Mucosa of gallbladder (tissue), 1 donor: ENCODE results near the gene BBS9. TPM values are rescaled to one million over a fixed set of nuclear protein-coding genes. Genes with fewer than 3 reads are reported as not detected.

Experiments used
- DNase-seq: peaks from one replicate; pipeline ENCODE4 v3.0.0-alpha.2; 2020; ENCODE audit warnings: low spot score
- total RNA-seq: library from RNA; stranded (reverse); gene quantifications from one replicate; pipeline ENCODE4 v1.2.1, GENCODE V29; 2021
- donor health status: DM: no; HTN: no; CAD: no.

The BBS9 gene
- total RNA-seq, 1 donor from 2014 or later, result 24.3 TPM

DNA sequence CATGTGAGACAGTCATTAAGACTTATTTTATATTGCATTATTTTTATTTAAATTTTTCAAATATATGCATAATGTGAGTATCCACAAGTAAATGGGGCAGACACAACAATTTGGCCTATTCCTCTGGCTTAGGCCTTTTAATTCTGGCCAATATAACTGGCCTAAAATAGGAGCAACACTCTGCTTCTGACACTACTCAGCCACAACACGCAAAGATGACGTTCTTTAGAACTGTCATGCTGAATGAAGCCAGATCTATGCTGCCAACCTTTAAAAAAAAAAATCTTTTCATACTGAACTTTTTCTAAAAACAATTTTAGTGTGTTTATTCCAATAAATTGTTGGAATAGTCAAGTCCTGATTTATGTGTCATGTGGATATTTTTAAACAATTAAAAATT lies 421.0 kb downstream of the BBS9 start:
- no peak for DNase-seq

DNA sequence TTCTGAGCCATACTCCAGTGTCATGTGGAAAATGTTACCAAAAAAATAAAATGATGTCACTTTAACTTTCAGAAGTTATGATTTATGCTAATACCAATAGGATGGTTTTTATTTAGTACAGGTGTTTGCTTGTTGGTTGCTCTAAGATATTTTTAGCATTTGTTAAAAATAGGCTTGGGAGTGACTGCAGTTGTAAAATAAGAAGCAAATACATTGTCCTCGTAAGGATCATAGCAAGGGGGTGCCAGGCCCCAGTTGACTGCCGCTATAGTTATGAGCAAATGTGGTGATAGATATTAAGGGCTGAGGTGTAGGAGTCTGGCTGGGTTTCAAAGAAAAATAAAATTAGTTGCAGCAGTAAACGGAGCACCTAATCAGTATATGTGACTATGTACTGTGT lies 421.6 kb downstream of the BBS9 start:
- DNase-seq, result no peak

DNA sequence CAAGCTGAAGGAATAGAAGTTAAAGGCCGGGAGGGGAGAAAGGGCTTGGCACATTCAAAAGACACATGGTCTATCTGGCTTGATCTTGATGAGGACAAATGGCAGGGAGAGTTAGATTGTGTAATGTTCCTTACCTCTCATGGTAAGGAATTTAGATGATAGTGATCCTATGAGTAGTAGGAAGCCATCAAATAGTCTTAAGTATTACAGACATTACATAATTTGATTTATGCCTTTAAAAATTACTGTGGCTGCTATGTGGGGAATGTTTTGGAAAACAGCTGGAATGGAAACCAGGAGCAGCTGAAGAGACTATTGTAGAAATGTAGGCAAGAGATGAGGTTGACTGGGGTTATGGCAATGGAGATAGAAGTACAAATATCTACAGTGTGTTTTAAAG lies 424.7 kb downstream of the BBS9 start:
- no peak for DNase-seq

DNA sequence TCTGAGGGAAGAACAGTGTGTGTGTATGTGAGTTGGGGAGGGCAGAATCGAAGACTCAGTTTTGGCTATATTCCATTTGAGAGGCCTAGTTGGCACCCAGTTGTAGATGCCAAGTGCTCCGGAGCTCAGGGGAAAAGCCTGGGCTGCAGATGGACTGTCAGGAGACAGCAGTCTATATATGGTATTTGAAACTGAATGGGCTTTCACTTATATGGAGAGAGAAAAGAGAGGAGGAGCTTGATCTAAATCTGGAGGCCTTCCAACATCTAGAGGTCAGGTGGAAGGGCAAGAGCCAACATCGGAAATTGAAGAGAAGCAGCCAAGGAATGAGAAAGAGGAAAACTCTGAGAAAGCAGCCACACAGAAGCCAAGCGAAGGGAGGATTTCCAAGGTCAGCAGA lies 425.2 kb downstream of the BBS9 start:
- no peak for DNase-seq

DNA sequence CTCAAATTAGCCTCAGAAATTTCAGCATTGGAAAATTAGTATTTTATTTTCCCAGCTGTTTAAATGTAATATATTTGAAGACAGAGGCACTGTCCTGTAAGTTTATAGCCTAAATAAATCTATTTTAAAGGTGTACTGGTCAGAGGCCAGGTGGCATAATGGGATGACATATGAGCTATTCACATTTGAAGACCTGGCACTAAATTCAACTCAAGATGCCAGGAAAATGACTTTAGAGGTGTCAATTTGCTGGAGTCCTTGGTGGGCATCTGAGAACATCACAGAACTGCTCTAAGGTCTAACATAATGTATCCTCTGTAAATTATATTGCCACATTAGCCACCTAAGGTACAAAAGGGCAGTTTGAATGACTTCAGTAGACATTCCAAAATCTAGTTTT lies 427.1 kb downstream of the BBS9 start:
- no peak for DNase-seq

DNA sequence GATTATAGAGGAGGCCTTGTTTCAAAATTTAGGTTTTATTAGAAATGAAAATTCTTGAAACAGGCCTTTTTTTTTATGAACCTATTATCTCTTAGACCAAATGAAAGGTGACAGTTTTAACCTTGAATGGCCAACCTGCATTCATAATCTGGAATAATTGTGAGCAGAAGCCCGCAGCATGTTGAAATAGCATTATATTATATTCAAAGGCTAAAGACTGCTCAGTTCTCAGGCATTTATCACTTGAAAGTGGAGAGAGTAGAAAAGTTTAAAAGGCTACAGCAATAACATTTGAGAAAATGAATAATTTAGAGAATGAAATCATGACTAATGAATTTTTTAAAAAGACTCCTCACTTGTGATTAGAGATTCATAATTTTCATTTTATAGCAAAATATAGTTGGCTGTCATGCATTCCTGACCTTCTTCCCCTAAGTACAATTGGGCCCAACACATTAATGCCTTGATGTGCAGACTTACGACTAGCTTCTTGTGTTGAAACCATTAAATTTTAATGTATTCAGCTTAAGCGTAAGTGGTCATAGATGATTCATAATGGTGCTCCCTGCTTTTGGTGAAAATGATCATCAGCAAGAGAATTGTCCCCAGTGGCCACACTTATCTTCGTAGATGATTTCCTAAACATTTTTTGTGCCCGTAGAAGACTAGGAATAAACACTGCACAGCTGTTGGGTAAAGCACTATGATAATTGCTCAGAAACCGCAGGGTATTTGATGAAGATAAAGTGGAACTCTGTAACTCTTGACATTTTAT lies 429.4 kb downstream of the BBS9 start:
- no peak for DNase-seq

DNA sequence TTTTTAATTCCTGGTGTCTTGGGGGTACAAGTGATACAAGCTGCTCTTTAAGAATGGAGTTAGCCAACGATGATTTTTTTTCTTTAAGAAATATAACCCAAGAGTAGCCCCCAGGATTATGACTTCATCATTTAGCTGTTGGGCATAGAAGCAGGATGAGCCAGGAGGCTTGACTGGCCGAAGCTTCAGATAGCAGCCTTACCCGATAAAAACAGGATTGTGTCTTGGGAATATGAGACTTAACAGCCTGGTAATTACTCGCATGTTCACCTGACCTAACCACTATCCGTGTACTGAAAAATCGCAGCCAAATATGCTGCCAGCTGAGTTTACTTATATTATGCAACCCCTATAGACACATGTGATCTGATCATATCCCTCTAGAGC lies 430.0 kb downstream of the BBS9 start:
- DNase-seq, result no peak

DNA sequence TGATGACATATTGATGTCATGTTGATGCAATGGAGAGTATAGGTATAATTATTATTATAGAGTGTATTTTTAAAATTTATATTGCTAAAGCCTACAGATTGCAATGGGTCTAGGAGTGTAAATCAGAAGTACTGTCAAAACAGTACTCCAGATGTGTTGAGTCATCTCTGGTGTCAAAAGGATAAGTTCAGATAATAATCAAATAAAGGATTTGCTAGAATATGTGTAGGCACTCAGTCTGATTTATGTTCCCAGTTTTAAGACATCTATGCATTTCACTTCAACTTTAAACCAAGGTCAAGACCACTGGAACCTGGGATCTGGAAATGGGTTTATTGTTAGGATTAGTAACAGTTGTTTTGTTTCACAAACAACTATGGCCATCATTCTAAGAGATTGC lies 433.6 kb downstream of the BBS9 start:
- DNase-seq, result no peak

DNA sequence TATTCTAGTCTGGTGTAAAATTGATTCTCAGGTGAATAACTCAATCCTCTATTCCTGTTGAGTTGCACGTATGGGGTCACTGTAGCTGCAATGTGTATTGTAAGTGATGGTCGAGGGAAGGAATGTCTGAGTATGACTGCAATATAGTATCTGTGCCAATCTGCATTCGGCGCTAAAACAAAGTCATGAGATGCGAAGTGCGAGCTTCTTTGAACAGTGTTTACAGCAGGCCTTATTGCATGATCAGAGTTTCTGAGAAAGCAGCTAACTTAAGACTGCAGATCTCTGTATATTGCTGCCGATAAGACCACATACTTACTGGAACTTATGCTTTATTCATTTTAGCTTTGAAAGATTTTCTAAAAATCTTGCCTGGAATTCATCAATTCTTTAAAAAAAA lies 434.3 kb downstream of the BBS9 start:
- no peak for DNase-seq

DNA sequence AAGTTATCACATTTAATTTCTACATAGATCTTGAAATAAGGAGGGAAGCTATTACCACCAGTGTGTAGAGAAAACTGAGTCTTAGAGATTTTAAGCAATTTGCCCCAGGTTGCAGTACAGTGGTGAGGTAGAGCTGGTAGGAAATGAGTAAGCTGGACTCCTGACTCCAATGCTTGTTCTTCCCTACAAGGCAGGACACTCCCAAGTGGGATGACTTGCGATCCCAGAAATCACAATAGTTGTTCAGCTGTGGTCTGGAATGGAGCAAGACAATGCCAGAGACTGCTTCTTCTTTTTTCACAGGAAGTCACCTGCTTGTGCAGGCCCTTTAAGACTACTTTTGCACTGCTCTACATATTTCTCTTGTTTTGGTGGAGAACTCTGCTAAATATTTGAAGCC lies 448.8 kb downstream of the BBS9 start:
- DNase-seq, result no peak

DNA sequence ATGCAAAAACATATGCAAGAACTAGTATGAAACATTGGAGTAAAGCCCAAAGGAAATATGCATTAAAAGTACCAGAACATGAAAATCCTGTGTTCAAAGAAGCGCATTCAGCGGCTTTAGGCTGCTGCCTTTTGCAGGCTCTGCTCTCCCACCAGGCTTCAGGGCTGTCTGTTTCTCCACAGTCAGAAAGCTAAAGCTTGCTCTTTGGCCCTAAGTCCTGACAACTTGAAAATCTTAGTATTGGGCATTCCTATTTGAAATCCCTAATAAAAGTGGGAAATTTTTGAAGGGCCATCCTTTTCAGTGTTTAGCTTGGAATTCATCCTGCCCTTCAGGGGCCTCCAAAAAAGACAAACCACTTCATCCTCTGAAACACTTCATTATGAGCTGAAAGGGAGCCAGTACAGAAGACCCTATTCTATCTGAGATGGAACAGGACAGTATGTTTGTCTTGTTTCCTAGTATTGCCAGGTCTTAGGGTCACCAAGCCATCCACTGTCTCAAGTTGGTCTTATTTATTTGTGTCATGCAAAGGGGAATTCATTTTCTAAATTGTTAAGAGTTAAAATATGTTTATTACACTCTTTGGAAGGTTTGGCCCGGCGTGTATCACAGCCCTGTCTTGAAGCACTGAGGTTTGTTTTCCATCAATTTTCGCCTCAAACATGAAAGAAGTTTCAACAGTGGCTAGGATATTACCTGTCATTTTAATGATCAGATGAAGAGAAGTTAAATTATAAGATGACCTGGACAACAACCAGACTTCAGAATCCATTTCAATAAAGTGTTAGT lies 449.7 kb downstream of the BBS9 start:
- DNase-seq, result no peak

DNA sequence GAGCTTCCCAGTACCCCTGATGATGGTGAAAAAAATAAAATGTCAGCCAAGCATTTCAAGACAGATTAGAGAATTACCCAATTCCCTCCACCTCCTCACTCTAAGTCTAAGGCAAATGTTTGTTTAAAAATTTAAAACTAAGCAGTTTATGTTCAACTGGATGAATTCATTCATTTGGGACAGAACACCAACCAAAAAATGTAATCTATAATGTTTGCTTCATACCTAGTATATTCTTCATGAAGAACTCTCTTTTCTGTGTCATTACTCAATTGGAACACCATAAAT lies 450.3 kb downstream of the BBS9 start:
- DNase-seq, result no peak

DNA sequence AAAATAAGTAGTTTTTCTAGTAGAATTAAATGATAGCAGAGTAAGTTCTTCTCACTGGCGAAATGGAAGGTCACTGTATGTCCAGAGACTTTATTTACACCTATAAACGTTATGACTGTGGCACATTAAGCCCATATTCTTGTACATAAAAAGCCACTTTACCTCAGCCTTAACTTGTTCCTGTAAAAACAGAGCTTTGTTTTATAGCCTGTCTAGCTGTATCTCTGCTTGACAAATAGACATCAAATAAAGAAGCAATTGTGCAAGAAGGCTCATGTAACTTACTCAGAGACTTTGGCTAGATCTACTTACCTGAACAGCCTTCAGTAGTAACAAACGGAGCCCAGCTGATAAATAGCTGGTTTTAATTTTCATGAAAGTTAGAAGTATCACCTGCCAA lies 451.9 kb downstream of the BBS9 start:
- DNase-seq, result no peak

DNA sequence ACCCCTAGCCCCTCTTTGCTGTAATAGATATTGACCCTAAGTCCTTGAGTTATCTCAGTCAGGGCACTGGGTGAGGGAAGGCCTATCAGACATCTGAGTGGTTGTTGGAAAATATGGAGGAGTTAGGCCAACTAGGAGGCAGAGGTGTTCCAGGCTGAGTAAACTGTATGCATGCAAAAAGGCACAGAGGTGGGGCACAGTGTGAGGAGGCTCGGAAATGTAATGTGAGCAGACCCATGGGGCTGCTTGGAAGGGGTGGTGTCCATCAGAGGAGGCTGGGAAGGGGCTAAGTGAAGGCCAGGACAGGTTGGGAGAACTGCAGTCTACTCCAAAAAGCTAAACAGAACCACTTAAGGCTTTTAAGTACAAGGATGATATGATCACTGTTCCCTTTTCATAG lies 452.7 kb downstream of the BBS9 start:
- DNase-seq, result no peak

DNA sequence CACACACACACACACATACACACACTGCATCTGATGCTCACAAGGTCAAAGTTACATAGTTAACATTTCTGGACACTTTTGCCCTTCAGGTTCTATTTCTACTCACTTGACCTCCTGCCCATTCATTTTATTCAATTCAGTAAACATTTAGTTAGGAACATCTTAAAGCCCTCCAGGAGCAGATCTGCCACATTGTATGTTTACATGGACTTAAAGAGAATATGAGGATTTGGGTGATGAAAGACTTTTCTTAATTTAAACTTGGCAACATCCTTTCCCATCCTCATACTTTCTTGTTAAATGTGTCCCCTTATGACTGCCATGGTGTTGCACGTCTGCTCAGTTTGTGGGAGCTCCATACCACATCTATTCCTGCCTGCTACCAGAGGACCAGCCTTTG lies 453.2 kb downstream of the BBS9 start:
- DNase-seq, result no peak

DNA sequence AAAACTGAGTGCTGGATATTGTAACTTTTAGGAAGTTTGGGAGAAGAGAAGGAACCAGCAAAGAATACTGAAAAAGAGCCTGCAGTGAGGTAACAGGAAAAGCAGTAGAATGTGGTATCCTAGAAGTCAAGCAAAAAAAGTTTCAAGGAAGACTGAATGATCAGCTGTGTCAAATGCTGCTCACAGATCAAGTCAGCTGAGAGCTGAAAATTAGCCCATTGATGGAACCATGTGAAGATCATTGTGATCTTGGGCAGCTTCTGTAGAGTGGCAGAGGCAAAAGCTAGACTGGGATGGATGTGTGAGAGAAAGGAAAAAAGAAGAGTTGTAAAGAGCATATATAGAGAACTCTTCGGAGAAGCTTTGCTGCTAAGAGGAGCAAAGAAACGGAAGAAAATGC lies 460.5 kb downstream of the BBS9 start:
- no peak for DNase-seq

DNA sequence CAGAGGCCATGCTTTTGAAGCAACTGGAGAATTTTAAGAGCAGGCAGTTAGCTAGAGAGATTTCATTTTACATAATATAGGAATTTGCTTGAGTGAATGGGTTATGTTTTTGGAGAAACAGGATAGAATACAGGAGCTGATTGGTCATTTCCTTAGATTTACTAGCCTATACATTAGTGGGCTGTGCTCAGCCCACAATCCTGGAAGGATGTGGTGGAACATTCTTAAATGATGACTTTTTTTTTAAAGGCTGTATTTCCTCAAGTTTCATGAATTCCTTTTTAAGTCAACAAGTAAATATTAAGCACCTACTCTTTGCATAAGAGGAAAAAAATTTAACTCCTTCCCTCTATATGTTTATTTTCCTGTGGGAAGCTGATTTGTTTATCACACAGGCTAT lies 461.6 kb downstream of the BBS9 start:
- DNase-seq, result no peak

DNA sequence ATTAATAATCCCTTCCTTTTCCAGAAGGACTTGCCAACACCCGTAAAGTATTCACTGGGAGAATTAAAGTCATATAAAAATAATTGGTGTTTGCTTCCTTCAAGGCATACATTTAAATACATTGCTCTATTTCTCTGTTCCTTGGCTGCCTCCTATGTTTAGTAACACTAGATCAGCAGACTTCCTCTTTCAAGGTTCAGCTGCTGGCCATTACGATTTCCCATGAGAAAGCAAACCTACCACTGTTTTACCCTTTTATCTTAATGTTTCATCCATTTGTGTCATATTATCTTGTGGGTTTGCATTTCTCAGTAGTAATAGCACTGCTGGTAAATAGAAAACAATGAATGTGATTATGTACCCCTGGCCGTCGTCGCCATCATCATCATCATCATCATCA lies 462.1 kb downstream of the BBS9 start:
- no peak for DNase-seq

DNA sequence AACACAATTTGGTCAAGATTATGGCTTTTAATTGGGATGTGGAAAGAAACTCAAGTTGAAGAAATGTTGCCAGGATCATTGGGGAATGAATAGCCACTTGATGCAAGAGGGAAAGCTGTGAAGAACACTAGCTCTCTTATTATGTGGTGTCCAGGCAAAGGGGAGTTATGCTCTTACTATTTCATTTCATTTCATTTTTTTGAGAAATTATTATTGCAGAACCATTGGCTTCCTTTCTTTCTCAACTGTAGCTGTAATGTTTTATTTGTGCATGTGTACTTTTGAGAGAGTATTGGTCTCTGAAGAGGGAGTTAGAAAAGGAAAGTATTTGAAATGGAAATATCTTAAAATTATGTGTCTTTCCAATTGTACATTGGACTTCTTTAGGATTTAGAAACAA lies 463.4 kb downstream of the BBS9 start:
- no peak for DNase-seq

DNA sequence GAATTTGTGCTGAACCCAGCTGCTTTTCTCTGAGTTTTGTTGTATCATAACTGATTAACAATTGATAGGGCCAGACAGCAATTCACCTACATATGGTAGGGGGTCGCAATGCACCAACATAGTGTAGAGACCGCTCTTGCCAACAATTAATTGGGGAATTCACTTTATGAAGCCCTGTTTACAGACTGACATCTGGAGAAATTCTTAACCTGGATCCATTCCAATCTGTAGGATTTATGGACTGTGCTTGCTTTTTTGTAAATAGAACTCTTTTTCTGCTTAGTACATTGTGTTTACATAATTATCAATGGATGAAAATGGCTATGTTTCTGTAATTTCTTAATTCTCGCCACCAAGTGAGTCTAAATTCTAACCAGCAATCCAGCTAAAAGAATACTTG lies 464.2 kb downstream of the BBS9 start:
- no peak for DNase-seq

DNA sequence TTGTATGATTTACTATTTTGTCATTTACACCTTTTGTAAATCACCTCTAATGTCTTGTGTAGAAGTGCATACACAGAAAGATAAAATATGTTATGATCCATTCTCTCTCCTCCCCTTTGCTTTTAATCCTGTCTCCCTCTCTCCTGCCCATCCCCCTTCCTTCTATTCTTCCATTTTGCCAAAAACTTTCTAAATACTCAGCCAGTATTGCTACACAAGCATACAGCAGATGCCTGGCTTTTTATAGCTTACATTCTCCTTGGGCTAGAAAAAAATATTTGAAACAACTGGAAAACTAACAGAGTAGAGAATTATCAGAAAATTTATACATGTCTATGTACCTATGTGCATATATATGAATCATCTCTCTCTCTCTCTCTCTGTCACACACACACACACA lies 467.3 kb downstream of the BBS9 start:
- DNase-seq, result no peak

DNA sequence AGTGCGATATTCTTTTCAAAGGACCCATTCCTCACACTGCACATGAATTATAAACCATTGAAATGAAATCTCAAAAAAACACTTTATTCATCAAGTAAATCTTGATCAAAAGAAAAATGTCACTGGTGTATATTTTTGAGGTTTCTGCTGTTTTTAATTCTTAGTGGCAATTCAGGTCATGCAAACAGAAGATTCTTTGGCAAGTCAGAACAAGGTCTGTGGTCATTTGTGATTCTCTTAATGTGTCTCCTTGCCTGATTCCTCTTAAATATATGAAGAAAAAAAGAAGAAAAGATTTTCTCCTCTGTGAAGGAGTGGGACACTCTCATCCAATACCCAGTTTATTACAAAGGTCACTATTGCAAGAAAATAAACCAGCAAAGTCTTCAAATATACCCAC lies 467.8 kb downstream of the BBS9 start:
- DNase-seq, result no peak

DNA sequence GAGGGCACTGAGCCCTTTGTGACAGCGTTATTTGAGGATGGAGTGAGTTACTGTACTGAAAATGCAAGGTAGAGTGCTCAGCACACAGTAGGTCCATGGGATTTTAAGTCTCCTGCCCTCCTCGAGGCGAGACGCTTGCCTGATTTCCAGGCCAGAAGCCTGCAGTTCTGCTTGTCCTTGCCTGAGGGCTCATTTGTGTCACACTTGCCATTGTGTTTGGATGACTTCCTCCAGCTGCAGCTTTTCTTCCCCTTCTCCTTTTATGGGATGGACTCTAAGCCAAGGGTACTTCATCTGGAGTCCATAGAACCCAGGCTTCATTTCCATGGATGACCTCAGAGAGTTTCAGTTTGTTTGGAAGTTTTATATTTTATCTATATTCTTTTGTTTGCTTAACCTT lies 471.7 kb downstream of the BBS9 start:
- DNase-seq, result no peak

DNA sequence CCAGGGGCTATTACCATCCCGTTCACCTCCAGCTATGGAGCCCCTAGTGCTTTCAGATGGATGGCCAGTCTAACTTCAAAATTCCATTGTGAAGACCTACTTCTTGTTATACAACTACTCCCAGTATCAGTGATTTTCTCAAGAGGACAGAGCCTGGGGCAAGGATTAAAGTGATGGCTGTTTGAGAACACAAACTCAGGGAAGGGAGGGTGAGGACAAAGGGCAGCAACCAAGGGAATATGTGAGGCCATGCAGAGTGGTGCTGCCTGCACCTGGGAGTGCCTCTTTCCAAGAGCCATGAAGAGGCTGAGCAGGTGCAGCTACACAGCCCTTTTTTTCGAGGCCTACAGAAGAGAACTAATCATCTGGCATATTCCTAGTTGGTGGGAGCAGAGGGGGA lies 472.5 kb downstream of the BBS9 start:
- DNase-seq, result no peak
